ENCODE measurements around the gene LIG1.
"Not testable (repeated sequence)": the region's sequence is repeated elsewhere in the genome, so short reads cannot be mapped to it uniquely, and the experiment has no call there.

The LIG1 gene

GRCh38 chr19:48094129-48094854 lies 75.9 kb downstream of the LIG1 start:
- in situ Hi-C loops (cut with MboI; ENCODE audit: low pct_unique_long_range_greater_than_20kb, low sequenced_read_pairs) = no loop called here
- DNase-seq = no peak

GRCh38 chr19:48091111-48091718 lies 78.9 kb downstream of the LIG1 start:
- in situ Hi-C loops (cut with MboI; ENCODE audit: low pct_unique_long_range_greater_than_20kb, low sequenced_read_pairs); DNase-seq: not testable (repeated sequence)

- in situ Hi-C loops (cut with MboI; ENCODE audit: low pct_unique_long_range_greater_than_20kb, low sequenced_read_pairs) = no loop called here
- peak; percentile 26 for DNase-seq
Measured at GRCh38 chr19:48090281-48090802, 79.8 kb downstream of the LIG1 start.

- in situ Hi-C loops (cut with MboI; ENCODE audit: low pct_unique_long_range_greater_than_20kb, low sequenced_read_pairs); DNase-seq: not testable (repeated sequence)
Measured at GRCh38 chr19:48088991-48089390, 81.2 kb downstream of the LIG1 start.

- in situ Hi-C loops (cut with MboI; ENCODE audit: low pct_unique_long_range_greater_than_20kb, low sequenced_read_pairs) = no loop called here
- DNase-seq = no peak
Measured at GRCh38 chr19:48085904-48086864, 84.0 kb downstream of the LIG1 start.

- in situ Hi-C loops (cut with MboI; ENCODE audit: low pct_unique_long_range_greater_than_20kb, low sequenced_read_pairs) = no loop called here
- DNase-seq = no peak
Measured at GRCh38 chr19:48085076-48085475, 85.1 kb downstream of the LIG1 start.

GRCh38 chr19:48081106-48081505 lies 89.0 kb downstream of the LIG1 start:
- in situ Hi-C loops (cut with MboI; ENCODE audit: low pct_unique_long_range_greater_than_20kb, low sequenced_read_pairs) = no loop called here
- no peak for DNase-seq

GRCh38 chr19:48070177-48070769 lies 99.9 kb downstream of the LIG1 start:
- DNase-seq; in situ Hi-C loops (cut with MboI; ENCODE audit: low pct_unique_long_range_greater_than_20kb, low sequenced_read_pairs): not testable (repeated sequence)

- DNase-seq = no peak
- in situ Hi-C loops (cut with MboI; ENCODE audit: low pct_unique_long_range_greater_than_20kb, low sequenced_read_pairs) = no loop called here
Measured at GRCh38 chr19:48069435-48069834, 100.7 kb downstream of the LIG1 start.
